ENCODE data around the gene DCP1A. TPM values are rescaled to one million over a fixed set of nuclear protein-coding genes. Genes with fewer than 3 reads are reported as not detected.
"Not testable (repeated sequence)": the region's sequence is repeated elsewhere in the genome, so short reads cannot be mapped to it uniquely, and the experiment has no call there.

DCP1A gene
- total and polyA plus RNA-seq, 2 experiments from 2014 or later: 20.4 to 34.5 TPM

DNA sequence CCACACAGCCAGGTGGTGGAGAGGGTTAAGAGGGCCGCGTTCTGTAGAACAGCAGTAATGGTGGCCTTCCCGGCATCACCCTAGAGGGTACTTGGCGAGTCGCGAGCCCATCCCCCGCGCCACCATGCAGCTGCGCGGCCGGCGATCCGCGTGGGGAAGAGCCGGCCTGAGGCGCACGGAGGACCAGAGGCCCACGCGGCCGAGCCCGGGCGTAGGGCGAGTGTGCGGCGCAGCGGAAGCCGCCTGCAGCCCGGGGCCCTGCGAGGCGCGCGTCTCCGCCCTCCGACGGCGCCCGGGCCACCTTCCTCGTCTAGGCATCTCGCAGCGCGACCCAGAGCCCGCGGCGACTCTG, 91.9 kb downstream of the DCP1A start:
- under 1% methylated on average over 27 of the region's 44 CpGs for WGBS (ENCODE audit: low lambda C conversion rate, missing lambda C conversion rate)
- Histone ChIP-seq H3K9me2 (replicated peaks; ENCODE audit: insufficient read depth) (no peaks in the 10 kb centered on the region), H3K9me3 (ENCODE audit: low read depth) (no peaks in the 10 kb centered on the region), H2AFZ (peak overlapping the region; percentile 78), H3K4me2 (peak overlapping the region; percentile 99), H3K36me3 (replicated peaks; ENCODE audit: insufficient read depth, low read depth) (no peaks in the 10 kb centered on the region), H3K27me3 (no peaks in the 10 kb centered on the region), H3K79me2 (peaks cover 50% of the 10 kb centered on the region), H4K20me1 (ENCODE audit: insufficient read depth, poor library complexity, severe bottlenecking) (peaks cover 40% of the 10 kb centered on the region), H3K4me1 (ENCODE audit: insufficient read depth) (peaks cover 21% of the 10 kb centered on the region), H3K27ac (peak overlapping the region; percentile 92), H3K4me3 (peak overlapping the region; percentile 92)
- DNase-seq (ENCODE audit: low spot score): peak; percentile 64
- TF ChIP-seq, protein P1, sequence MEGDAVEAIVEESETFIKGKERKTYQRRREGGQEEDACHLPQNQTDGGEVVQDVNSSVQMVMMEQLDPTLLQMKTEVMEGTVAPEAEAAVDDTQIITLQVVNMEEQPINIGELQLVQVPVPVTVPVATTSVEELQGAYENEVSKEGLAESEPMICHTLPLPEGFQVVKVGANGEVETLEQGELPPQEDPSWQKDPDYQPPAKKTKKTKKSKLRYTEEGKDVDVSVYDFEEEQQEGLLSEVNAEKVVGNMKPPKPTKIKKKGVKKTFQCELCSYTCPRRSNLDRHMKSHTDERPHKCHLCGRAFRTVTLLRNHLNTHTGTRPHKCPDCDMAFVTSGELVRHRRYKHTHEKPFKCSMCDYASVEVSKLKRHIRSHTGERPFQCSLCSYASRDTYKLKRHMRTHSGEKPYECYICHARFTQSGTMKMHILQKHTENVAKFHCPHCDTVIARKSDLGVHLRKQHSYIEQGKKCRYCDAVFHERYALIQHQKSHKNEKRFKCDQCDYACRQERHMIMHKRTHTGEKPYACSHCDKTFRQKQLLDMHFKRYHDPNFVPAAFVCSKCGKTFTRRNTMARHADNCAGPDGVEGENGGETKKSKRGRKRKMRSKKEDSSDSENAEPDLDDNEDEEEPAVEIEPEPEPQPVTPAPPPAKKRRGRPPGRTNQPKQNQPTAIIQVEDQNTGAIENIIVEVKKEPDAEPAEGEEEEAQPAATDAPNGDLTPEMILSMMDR (IDR thresholded peaks at IDR 0.05; ENCODE audit: poor library complexity): no peak
- TF ChIP-seq EZH2phosphoT487 (IDR thresholded peaks at IDR 0.05; ENCODE audit: low read depth, severe bottlenecking, unreplicated experiment): no peak
- no peak for TF ChIP-seq EZH2 (IDR thresholded peaks at IDR 0.05; ENCODE audit: borderline replicate concordance)

GRCh38 chr3:53254509-53255422, 92.6 kb downstream of the DCP1A start:
- no peaks in the 10 kb centered on the region for H3K9me2 ChIP-seq (replicated peaks; ENCODE audit: insufficient read depth)
- peaks cover 46% of the 10 kb centered on the region for H4K20me1 ChIP-seq (ENCODE audit: insufficient read depth, poor library complexity, severe bottlenecking)
- 1% methylated on average over 28 of the region's 32 CpGs for WGBS (ENCODE audit: low lambda C conversion rate, missing lambda C conversion rate)
- H3K36me3 ChIP-seq (replicated peaks; ENCODE audit: insufficient read depth, low read depth): no peaks in the 10 kb centered on the region
- H3K27ac ChIP-seq: peak overlapping the region; percentile 92
- peaks cover 21% of the 10 kb centered on the region for H3K4me1 ChIP-seq (ENCODE audit: insufficient read depth)
- H3K9me3 ChIP-seq (ENCODE audit: low read depth): no peaks in the 10 kb centered on the region
- peak overlapping the region; percentile 92 for H3K4me3 ChIP-seq
- H3K27me3 ChIP-seq: no peaks in the 10 kb centered on the region
- peak overlapping the region; percentile 99 for H3K4me2 ChIP-seq
- TF ChIP-seq, protein P1 (IDR thresholded peaks at IDR 0.05; ENCODE audit: poor library complexity): no peak
- no peak for TF ChIP-seq EZH2 (IDR thresholded peaks at IDR 0.05; ENCODE audit: borderline replicate concordance)
- no peak for TF ChIP-seq EZH2phosphoT487 (IDR thresholded peaks at IDR 0.05; ENCODE audit: low read depth, severe bottlenecking, unreplicated experiment)
- peak overlapping the region; percentile 78 for H2AFZ ChIP-seq
- DNase-seq (ENCODE audit: low spot score): peak; percentile 85
- peaks cover 56% of the 10 kb centered on the region for H3K79me2 ChIP-seq

- Histone ChIP-seq H4K20me1 (ENCODE audit: insufficient read depth, poor library complexity, severe bottlenecking) (peaks cover 49% of the 10 kb centered on the region), H3K27ac (peak overlapping the region; percentile 92), H3K79me2 (peaks cover 65% of the 10 kb centered on the region), H3K9me3 (ENCODE audit: low read depth) (no peaks in the 10 kb centered on the region), H3K4me1 (ENCODE audit: insufficient read depth) (peaks cover 21% of the 10 kb centered on the region), H3K27me3 (no peaks in the 10 kb centered on the region), H3K4me2 (peak overlapping the region; percentile 99), H3K36me3 (replicated peaks; ENCODE audit: insufficient read depth, low read depth) (no peaks in the 10 kb centered on the region), H3K4me3 (peak overlapping the region; percentile 92), H2AFZ (no peak overlapping the region), H3K9me2 (replicated peaks; ENCODE audit: insufficient read depth) (no peaks in the 10 kb centered on the region)
- TF ChIP-seq EZH2 (IDR thresholded peaks at IDR 0.05; ENCODE audit: borderline replicate concordance): no peak
- no peak for TF ChIP-seq EZH2phosphoT487 (IDR thresholded peaks at IDR 0.05; ENCODE audit: low read depth, severe bottlenecking, unreplicated experiment)
- TF ChIP-seq, protein P1 (IDR thresholded peaks at IDR 0.05; ENCODE audit: poor library complexity): no peak
- WGBS (ENCODE audit: low lambda C conversion rate, missing lambda C conversion rate): 69% methylated on average over 7 of the region's 7 CpGs
- DNase-seq (ENCODE audit: low spot score): no peak
Observed at GRCh38 chr3:53253707-53254508, 93.4 kb downstream of the DCP1A start.

GRCh38 chr3:53252947-53253322, 94.4 kb downstream of the DCP1A start:
- not testable (repeated sequence) for H3K9me2 ChIP-seq (replicated peaks; ENCODE audit: insufficient read depth); H3K27me3 ChIP-seq; DNase-seq (ENCODE audit: low spot score); H3K4me3 ChIP-seq; H2AFZ ChIP-seq; H3K27ac ChIP-seq; H3K36me3 ChIP-seq (replicated peaks; ENCODE audit: insufficient read depth, low read depth); H3K9me3 ChIP-seq (ENCODE audit: low read depth)
- H3K4me1 ChIP-seq (ENCODE audit: insufficient read depth): peaks cover 21% of the 10 kb centered on the region
- WGBS (ENCODE audit: low lambda C conversion rate, missing lambda C conversion rate): 92% methylated on average over 8 of the region's 8 CpGs
- H3K79me2 ChIP-seq: peaks cover 74% of the 10 kb centered on the region
- peaks cover 59% of the 10 kb centered on the region for H4K20me1 ChIP-seq (ENCODE audit: insufficient read depth, poor library complexity, severe bottlenecking)
- H3K4me2 ChIP-seq: peak overlapping the region; percentile 99
